Measurements from ENCODE around the gene CFB. TPM values are rescaled to one million over a fixed set of nuclear protein-coding genes. Genes with fewer than 3 reads are reported as not detected.

The CFB gene
- polyA plus RNA-seq, 1 donor (not counting 4 experiments of a cell fraction or from before 2014, with no cell fraction given) = 2.5 TPM

DNA sequence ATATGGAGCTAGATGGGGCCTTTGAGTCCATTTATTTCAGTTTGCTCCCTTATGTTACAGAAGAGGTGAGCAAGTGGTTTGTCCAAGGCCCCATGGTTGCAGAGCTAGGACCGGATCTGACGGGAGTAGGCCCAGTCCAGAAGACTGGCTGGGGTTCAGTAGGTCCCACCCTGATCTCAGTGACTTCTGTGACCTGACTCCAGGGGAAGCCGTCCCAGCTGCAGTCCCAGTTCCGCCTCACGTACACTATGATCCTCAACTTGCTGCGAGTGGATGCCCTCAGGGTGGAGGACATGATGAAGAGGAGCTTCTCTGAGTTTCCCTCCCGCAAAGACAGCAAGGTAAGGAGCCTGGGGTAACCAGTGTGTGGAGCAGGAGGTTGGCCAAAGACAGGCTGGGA, 20.6 kb downstream of the CFB start:
- no peaks in the 10 kb centered on the region for H4K20me1 ChIP-seq (ENCODE audit: control insufficient read depth, extremely low read depth, insufficient read depth, low read length)
- peaks cover 13% of the 10 kb centered on the region for H3K79me2 ChIP-seq (ENCODE audit: control insufficient read depth, insufficient read depth, low read length)
- dilution Hi-C loops (cut with MboI; ENCODE audit: extremely low pct_ligation_motif_present, low sequenced_read_pairs) = no loop called here
- H3K27me3 ChIP-seq (ENCODE audit: control insufficient read depth, extremely low read depth, insufficient read depth, low read length) = no peaks in the 10 kb centered on the region
- no peak overlapping the region for H3K4me2 ChIP-seq (ENCODE audit: control insufficient read depth, extremely low read depth, insufficient read depth, low read depth, low read length)
- TF ChIP-seq EZH2 (IDR thresholded peaks at IDR 0.05; ENCODE audit: low read length) (no peak), CTCF (optimal IDR thresholded peaks at IDR 0.05 in 1 of 3, IDR thresholded peaks at IDR 0.05 in 1 of 3, conservative IDR thresholded peaks at IDR 0.05 in 1 of 3; ENCODE audit: extremely low read depth in 1 of 3, insufficient read depth in 2 of 3, low read length in 3 of 3) (no peak)
- no peak for FAIRE-seq
- H3K4me3 ChIP-seq (ENCODE audit: control insufficient read depth in 2 of 3, extremely low read depth in 1 of 3, insufficient read depth in 2 of 3, low read depth in 1 of 3, low read length in 3 of 3) = no peak overlapping the region
- no peak overlapping the region for H3K27ac ChIP-seq (ENCODE audit: control insufficient read depth, insufficient read depth, low read length)
- peaks cover 28 to 53% of the 10 kb centered on the region in 2 experiments for H3K36me3 ChIP-seq (ENCODE audit: control insufficient read depth in 2 of 2, extremely low read depth in 1 of 2, insufficient read depth in 2 of 2, low read length in 2 of 2)
- H2AFZ ChIP-seq (ENCODE audit: control insufficient read depth, low read length) = no peak overlapping the region
- no peaks in the 10 kb centered on the region for H3K9me3 ChIP-seq (ENCODE audit: control insufficient read depth, low read depth, low read length)
- no peak overlapping the region for H3K9ac ChIP-seq (ENCODE audit: control insufficient read depth, extremely low read depth, insufficient read depth, low read length)
- H3K9me1 ChIP-seq (ENCODE audit: control insufficient read depth, extremely low read depth, insufficient read depth, low read length) = no peaks in the 10 kb centered on the region
- no peak for DNase-seq (ENCODE audit: low read depth, low spot score)
- H3K4me1 ChIP-seq (ENCODE audit: control insufficient read depth, extremely low read depth, insufficient read depth, low read length) = peaks cover 9% of the 10 kb centered on the region

GRCh38 chr6:31966997-31967925, 21.4 kb downstream of the CFB start:
- no peaks in the 10 kb centered on the region for H3K9me3 ChIP-seq (ENCODE audit: control insufficient read depth, low read depth, low read length)
- no peak overlapping the region for H3K4me3 ChIP-seq (ENCODE audit: control insufficient read depth in 2 of 3, extremely low read depth in 1 of 3, insufficient read depth in 2 of 3, low read depth in 1 of 3, low read length in 3 of 3)
- no peak for FAIRE-seq
- no peak for DNase-seq (ENCODE audit: low read depth, low spot score)
- H3K27ac ChIP-seq (ENCODE audit: control insufficient read depth, insufficient read depth, low read length) = no peak overlapping the region
- H3K79me2 ChIP-seq (ENCODE audit: control insufficient read depth, insufficient read depth, low read length) = peaks cover 16% of the 10 kb centered on the region
- peaks cover 22 to 46% of the 10 kb centered on the region in 2 experiments for H3K36me3 ChIP-seq (ENCODE audit: control insufficient read depth in 2 of 2, extremely low read depth in 1 of 2, insufficient read depth in 2 of 2, low read length in 2 of 2)
- H4K20me1 ChIP-seq (ENCODE audit: control insufficient read depth, extremely low read depth, insufficient read depth, low read length) = no peaks in the 10 kb centered on the region
- no peaks in the 10 kb centered on the region for H3K27me3 ChIP-seq (ENCODE audit: control insufficient read depth, extremely low read depth, insufficient read depth, low read length)
- no peak for TF ChIP-seq CTCF (optimal IDR thresholded peaks at IDR 0.05 in 1 of 3, IDR thresholded peaks at IDR 0.05 in 1 of 3, conservative IDR thresholded peaks at IDR 0.05 in 1 of 3; ENCODE audit: extremely low read depth in 1 of 3, insufficient read depth in 2 of 3, low read length in 3 of 3)
- H3K4me1 ChIP-seq (ENCODE audit: control insufficient read depth, extremely low read depth, insufficient read depth, low read length) = peaks cover 9% of the 10 kb centered on the region
- no peak overlapping the region for H3K9ac ChIP-seq (ENCODE audit: control insufficient read depth, extremely low read depth, insufficient read depth, low read length)
- H2AFZ ChIP-seq (ENCODE audit: control insufficient read depth, low read length) = no peak overlapping the region
- dilution Hi-C loops (cut with MboI; ENCODE audit: extremely low pct_ligation_motif_present, low sequenced_read_pairs) = no loop called here
- H3K9me1 ChIP-seq (ENCODE audit: control insufficient read depth, extremely low read depth, insufficient read depth, low read length) = no peaks in the 10 kb centered on the region
- no peak overlapping the region for H3K4me2 ChIP-seq (ENCODE audit: control insufficient read depth, extremely low read depth, insufficient read depth, low read depth, low read length)
